Trophoblast cell (in vitro differentiated cells and primary cell): Measurements from ENCODE around the gene ELOVL5.
A peak's percentile ranks its signal among the peaks of the same experiment; 100 is the strongest.

Experiments
- DNase-seq, 2 donors: peaks; one replicate each; pipeline ENCODE4 v3.0.0-alpha.2; 2016
- H2AFZ ChIP-seq: 2 replicates; pipeline ENCODE4 v1.6.1; 2013; ENCODE audit warnings: low read length, moderate library complexity, mild to moderate bottlenecking; ENCODE audit not compliant: insufficient read depth, poor library complexity
- H2AK5ac ChIP-seq: 2 replicates; pipeline ENCODE4 v1.6.1; 2013; ENCODE audit warnings: mild to moderate bottlenecking, low read length
- H2BK120ac ChIP-seq: 2 replicates; pipeline ENCODE4 v1.6.1; 2013; ENCODE audit warnings: low read length, mild to moderate bottlenecking, moderate library complexity; ENCODE audit not compliant: insufficient read depth, poor library complexity
- H2BK12ac ChIP-seq: 2 replicates; pipeline ENCODE4 v1.6.1; 2013; ENCODE audit warnings: mild to moderate bottlenecking, low read length, moderate library complexity
- H2BK5ac ChIP-seq: 2 replicates; pipeline ENCODE4 v1.6.1; 2013; ENCODE audit warnings: low read length, low read depth, moderate library complexity, mild to moderate bottlenecking; ENCODE audit not compliant: poor library complexity
- H3K14ac ChIP-seq: 2 replicates; pipeline ENCODE4 v1.6.1; 2013; ENCODE audit warnings: mild to moderate bottlenecking, low read length
- H3K18ac ChIP-seq: 2 replicates; pipeline ENCODE4 v1.6.1; 2013; ENCODE audit warnings: mild to moderate bottlenecking, low read length
- H3K23ac ChIP-seq: 2 replicates; pipeline ENCODE4 v1.6.1; 2013; ENCODE audit warnings: low read length
- H3K27ac ChIP-seq: 2 replicates; pipeline ENCODE4 v1.5.1; 2013; ENCODE audit warnings: low read depth, mild to moderate bottlenecking, inconsistent platforms, low read length, moderate library complexity
- H3K27me3 ChIP-seq: 2 replicates; pipeline ENCODE4 v1.6.1; 2013; ENCODE audit warnings: inconsistent platforms, mild to moderate bottlenecking, low read length, moderate library complexity; ENCODE audit not compliant: insufficient read depth
- H3K36me3 ChIP-seq, 2 experiments: 1 replicate in 1 of 2; 2 replicates in 1 of 2; pipeline ENCODE4 v1.6.1; 2013; ENCODE audit warnings: low read length in 2 of 2, mild to moderate bottlenecking in 2 of 2, moderate library complexity in 1 of 2; ENCODE audit not compliant: insufficient read depth in 2 of 2, control insufficient read depth in 1 of 2
- H3K4ac ChIP-seq: 2 replicates; pipeline ENCODE4 v1.6.1; 2013; ENCODE audit warnings: low read depth, mild to moderate bottlenecking, low read length, moderate library complexity
- H3K4me1 ChIP-seq, 2 experiments: 1 replicate in 1 of 2; 2 replicates in 1 of 2; pipeline ENCODE4 v1.6.1; 2013; ENCODE audit warnings: low read length in 2 of 2, mild to moderate bottlenecking in 2 of 2, moderate library complexity in 1 of 2; ENCODE audit not compliant: insufficient read depth in 2 of 2, control insufficient read depth in 1 of 2
- H3K4me2 ChIP-seq: 2 replicates; pipeline ENCODE4 v1.6.1; 2013; ENCODE audit warnings: inconsistent platforms, mild to moderate bottlenecking, low read length, moderate library complexity
- H3K4me3 ChIP-seq: 2 replicates; pipeline ENCODE4 v1.5.1; 2013; ENCODE audit warnings: mild to moderate bottlenecking, low read depth, low read length, inconsistent platforms
- H3K79me1 ChIP-seq: one replicate; pipeline ENCODE4 v1.6.1; 2013; ENCODE audit warnings: low read length
- H3K79me2 ChIP-seq: 2 replicates; pipeline ENCODE4 v1.6.1; 2013; ENCODE audit warnings: low read length, mild to moderate bottlenecking; ENCODE audit not compliant: control insufficient read depth, insufficient read depth, poor library complexity
- H3K9ac ChIP-seq: 2 replicates; pipeline ENCODE4 v1.6.1; 2013; ENCODE audit warnings: mild to moderate bottlenecking, low read length
- H3K9me3 ChIP-seq: 2 replicates; pipeline ENCODE4 v1.6.1; 2013; ENCODE audit warnings: low read depth, mild to moderate bottlenecking, control low read depth, inconsistent platforms, low read length; ENCODE audit not compliant: insufficient read depth
- H4K12ac ChIP-seq: 2 replicates; pipeline ENCODE4 v1.6.1; 2013; ENCODE audit warnings: low read depth, mild to moderate bottlenecking, low read length, moderate library complexity
- H4K8ac ChIP-seq: 2 replicates; pipeline ENCODE4 v1.6.1; 2013; ENCODE audit warnings: low read depth, mild to moderate bottlenecking, low read length, moderate library complexity
- H4K91ac ChIP-seq: one replicate; pipeline ENCODE4 v1.6.1; 2013; ENCODE audit warnings: low read depth, mild to moderate bottlenecking, low read length, moderate library complexity
- WGBS: extraction: QIAGEN DNeasy Blood & Tissue Kit; methylation state at CpG from one replicate; pipeline ENCODE4 v1.1.7; 2013; ENCODE audit warnings: missing lambda C conversion rate; ENCODE audit not compliant: insufficient read length, insufficient coverage; ENCODE audit errors: extremely low coverage; 5-methylcytosine and 5-hydroxymethylcytosine counted together

The ELOVL5 gene

GRCh38 chr6:53310771-53311585 lies 37.8 kb downstream of the ELOVL5 start:
- no peak overlapping the region for H3K14ac ChIP-seq
- no peak overlapping the region for H3K18ac ChIP-seq
- H2BK120ac ChIP-seq, result no peak overlapping the region
- no peak overlapping the region for H2BK12ac ChIP-seq
- no peaks in the 10 kb centered on the region for H3K9me3 ChIP-seq
- no peaks in the 10 kb centered on the region for H3K79me1 ChIP-seq
- no peak overlapping the region for H4K91ac ChIP-seq
- no peak overlapping the region for H4K12ac ChIP-seq
- no CpG with 5 or more reads among the region's 6 CpGs for WGBS
- peak overlapping the region; percentile 21 for H3K4ac ChIP-seq
- H3K9ac ChIP-seq, result no peak overlapping the region
- no peaks in the 10 kb centered on the region for H3K36me3 ChIP-seq
- H3K27ac ChIP-seq, result no peak overlapping the region
- no peak overlapping the region for H3K23ac ChIP-seq
- DNase-seq, result no peak
- no peaks in the 10 kb centered on the region for H3K79me2 ChIP-seq
- H3K4me3 ChIP-seq, result no peak overlapping the region
- no peaks in the 10 kb centered on the region for H3K27me3 ChIP-seq
- no peaks in the 10 kb centered on the region for H3K4me1 ChIP-seq
- H2AFZ ChIP-seq, result no peak overlapping the region
- no peak overlapping the region for H3K4me2 ChIP-seq
- H4K8ac ChIP-seq, result no peak overlapping the region
- no peak overlapping the region for H2BK5ac ChIP-seq
- no peak overlapping the region for H2AK5ac ChIP-seq

DNA sequence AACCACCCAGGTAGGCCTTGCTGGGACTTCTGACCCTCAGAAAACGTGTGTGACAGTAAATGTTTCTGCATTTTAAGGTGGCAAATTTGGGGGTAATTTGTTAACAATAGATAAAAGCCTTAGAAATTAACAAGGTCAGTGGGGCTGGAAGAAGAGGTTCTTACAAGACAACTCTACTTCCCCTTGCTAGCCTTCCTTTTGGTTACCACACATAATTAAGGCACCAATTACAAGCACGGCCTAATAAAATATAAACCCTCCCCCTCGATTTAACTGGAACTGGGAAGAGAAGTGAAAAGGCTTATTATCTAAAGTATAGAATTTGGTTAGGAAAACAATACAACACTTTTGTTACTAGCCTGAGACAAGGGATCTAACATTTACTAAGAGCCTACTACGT lies 38.8 kb downstream of the ELOVL5 start:
- Histone ChIP-seq H4K8ac (no peak overlapping the region), H3K79me2 (no peaks in the 10 kb centered on the region), H3K9me3 (no peaks in the 10 kb centered on the region), H2AK5ac (no peak overlapping the region), H3K79me1 (no peaks in the 10 kb centered on the region), H2AFZ (no peak overlapping the region), H3K18ac (no peak overlapping the region), H3K9ac (no peak overlapping the region), H3K23ac (no peak overlapping the region), H3K4me1 (no peaks in the 10 kb centered on the region), H3K27ac (no peak overlapping the region), H3K36me3 (no peaks in the 10 kb centered on the region), H3K14ac (no peak overlapping the region), H2BK120ac (no peak overlapping the region), H3K4me2 (no peak overlapping the region), H3K27me3 (no peaks in the 10 kb centered on the region), H3K4ac (no peak overlapping the region), H2BK12ac (no peak overlapping the region), H4K91ac (no peak overlapping the region), H2BK5ac (no peak overlapping the region), H4K12ac (no peak overlapping the region), H3K4me3 (no peak overlapping the region)
- DNase-seq, result no peak
- WGBS, result no CpG with 5 or more reads among the region's 4 CpGs

GRCh38 chr6:53309059-53309900 lies 39.5 kb downstream of the ELOVL5 start:
- no peaks in the 10 kb centered on the region for H3K36me3 ChIP-seq
- H3K9ac ChIP-seq, result no peak overlapping the region
- WGBS, result no CpG with 5 or more reads among the region's 7 CpGs

DNA sequence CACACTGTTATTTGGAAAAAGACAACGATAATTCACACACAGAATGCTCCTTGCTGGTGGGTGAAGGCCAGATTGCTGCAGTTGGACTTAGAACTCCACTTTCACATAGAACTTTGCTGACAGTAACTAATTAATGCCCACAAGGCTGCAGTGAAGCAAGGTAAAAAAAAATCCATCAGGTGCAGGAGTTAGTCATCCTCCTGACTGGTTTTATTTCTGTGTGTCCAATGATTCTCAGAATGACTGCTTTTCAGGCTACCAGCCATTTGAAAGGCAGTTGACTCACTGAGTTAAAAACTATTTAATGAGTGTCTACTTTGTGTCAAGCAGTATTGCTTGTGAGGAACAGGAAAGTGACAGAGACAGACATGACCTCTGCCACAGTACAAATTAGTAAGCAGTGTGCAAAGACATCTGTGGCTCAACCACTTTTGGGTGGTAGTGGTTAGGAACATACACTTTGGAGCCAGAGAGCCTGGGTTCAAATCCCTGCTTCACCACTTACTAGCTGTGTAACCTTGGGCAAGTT lies 41.9 kb downstream of the ELOVL5 start:
- Histone ChIP-seq H3K27ac (no peak overlapping the region), H2BK12ac (no peak overlapping the region), H3K14ac (no peak overlapping the region), H3K79me1 (peaks cover 2% of the 10 kb centered on the region), H3K4me1 (peaks cover 5% of the 10 kb centered on the region in 2 experiments), H2AFZ (no peak overlapping the region), H4K91ac (no peak overlapping the region), H4K8ac (no peak overlapping the region), H3K79me2 (no peaks in the 10 kb centered on the region), H3K9ac (no peak overlapping the region), H2BK120ac (no peak overlapping the region), H4K12ac (no peak overlapping the region), H2AK5ac (no peak overlapping the region), H3K4me2 (no peak overlapping the region), H3K18ac (no peak overlapping the region), H2BK5ac (no peak overlapping the region), H3K36me3 (no peaks in the 10 kb centered on the region), H3K4me3 (no peak overlapping the region), H3K9me3 (no peaks in the 10 kb centered on the region), H3K4ac (no peak overlapping the region), H3K27me3 (no peaks in the 10 kb centered on the region), H3K23ac (no peak overlapping the region)
- no peak for DNase-seq
- WGBS, result no CpG with 5 or more reads among the region's 1 CpG

More at GRCh38 chr6:53309059-53309900, 39.5 kb downstream of the ELOVL5 start:
- H2BK120ac ChIP-seq, result no peak overlapping the region
- no peak overlapping the region for H3K23ac ChIP-seq
- H3K79me2 ChIP-seq, result no peaks in the 10 kb centered on the region
- H3K27ac ChIP-seq, result no peak overlapping the region
- no peak overlapping the region for H4K8ac ChIP-seq
- no peak overlapping the region for H3K4ac ChIP-seq
- DNase-seq, result peak in 1 of 2 donors; percentile 19
- H3K4me2 ChIP-seq, result no peak overlapping the region
- no peak overlapping the region for H4K12ac ChIP-seq
- H3K18ac ChIP-seq, result no peak overlapping the region
- H3K4me1 ChIP-seq, result no peaks in the 10 kb centered on the region
- no peak overlapping the region for H2BK5ac ChIP-seq
- no peak overlapping the region for H3K4me3 ChIP-seq
- H3K14ac ChIP-seq, result no peak overlapping the region
- no peaks in the 10 kb centered on the region for H3K79me1 ChIP-seq
- H2AFZ ChIP-seq, result no peak overlapping the region
- H3K27me3 ChIP-seq, result no peaks in the 10 kb centered on the region
- no peaks in the 10 kb centered on the region for H3K9me3 ChIP-seq
- no peak overlapping the region for H2AK5ac ChIP-seq
- H4K91ac ChIP-seq, result no peak overlapping the region
- no peak overlapping the region for H2BK12ac ChIP-seq
